ENCODE measurements around the gene KAT6B.

The KAT6B gene

GRCh38 chr10:75015442-75015841 is 189.0 kb downstream of the KAT6B start:
- in situ Hi-C loops (cut with MboI; ENCODE audit: low sequenced_read_pairs) = no loop called here
- Histone ChIP-seq H3K4me1 (no peaks in the 10 kb centered on the region), H3K9me3 (no peaks in the 10 kb centered on the region; the same call in 1 of the 2 replicates), H3K27me3 (ENCODE audit: low read depth) (no peaks in the 10 kb centered on the region), H3K36me3 (replicated peaks) (no peaks in the 10 kb centered on the region), H3K4me3 (no peak overlapping the region)
- no peak for DNase-seq (ENCODE audit: low spot score in 2 of 2)

- in situ Hi-C loops (cut with MboI; ENCODE audit: low sequenced_read_pairs) = no loop called here
- H3K4me1 ChIP-seq = no peaks in the 10 kb centered on the region
- no peak for DNase-seq (ENCODE audit: low spot score in 2 of 2)
- no peak overlapping the region for H3K4me3 ChIP-seq
- no peaks in the 10 kb centered on the region; the same call in 1 of the 2 replicates for H3K9me3 ChIP-seq
- no peaks in the 10 kb centered on the region for H3K27me3 ChIP-seq (ENCODE audit: low read depth)
- no peaks in the 10 kb centered on the region for H3K36me3 ChIP-seq (replicated peaks)
Measured at GRCh38 chr10:75016325-75016724, 189.9 kb downstream of the KAT6B start.

GRCh38 chr10:75018251-75018650 is 191.9 kb downstream of the KAT6B start:
- in situ Hi-C loops (cut with MboI; ENCODE audit: low sequenced_read_pairs) = no loop called here
- Histone ChIP-seq H3K9me3 (no peaks in the 10 kb centered on the region; the same call in 1 of the 2 replicates), H3K4me3 (no peak overlapping the region), H3K36me3 (replicated peaks) (no peaks in the 10 kb centered on the region), H3K4me1 (no peaks in the 10 kb centered on the region), H3K27me3 (ENCODE audit: low read depth) (no peaks in the 10 kb centered on the region)
- DNase-seq (ENCODE audit: low spot score in 2 of 2) = no peak

GRCh38 chr10:75018686-75019307 is 192.4 kb downstream of the KAT6B start:
- H3K4me1 ChIP-seq = no peaks in the 10 kb centered on the region
- no peaks in the 10 kb centered on the region; the same call in 1 of the 2 replicates for H3K9me3 ChIP-seq
- no peak overlapping the region for H3K4me3 ChIP-seq
- in situ Hi-C loops (cut with MboI; ENCODE audit: low sequenced_read_pairs) = no loop called here
- H3K36me3 ChIP-seq (replicated peaks) = no peaks in the 10 kb centered on the region
- DNase-seq (ENCODE audit: low spot score in 2 of 2) = no peak
- H3K27me3 ChIP-seq (ENCODE audit: low read depth) = no peaks in the 10 kb centered on the region

GRCh38 chr10:75019370-75019769 is 193.0 kb downstream of the KAT6B start:
- Histone ChIP-seq H3K9me3 (no peaks in the 10 kb centered on the region; the same call in 1 of the 2 replicates), H3K4me3 (no peak overlapping the region), H3K27me3 (ENCODE audit: low read depth) (no peaks in the 10 kb centered on the region), H3K4me1 (no peaks in the 10 kb centered on the region), H3K36me3 (replicated peaks) (no peaks in the 10 kb centered on the region)
- in situ Hi-C loops (cut with MboI; ENCODE audit: low sequenced_read_pairs) = no loop called here
- DNase-seq (ENCODE audit: low spot score in 2 of 2) = peak in 1 of 2 experiments; percentile 28

GRCh38 chr10:75020168-75020567 is 193.8 kb downstream of the KAT6B start:
- in situ Hi-C loops (cut with MboI; ENCODE audit: low sequenced_read_pairs) = loop anchor here (10.0 kb wide), 1 partner anchor 755 kb away; no protein-coding TSS in a partner anchor
- Histone ChIP-seq H3K4me1 (no peaks in the 10 kb centered on the region), H3K9me3 (no peaks in the 10 kb centered on the region; the same call in 1 of the 2 replicates), H3K27me3 (ENCODE audit: low read depth) (no peaks in the 10 kb centered on the region), H3K4me3 (no peak overlapping the region), H3K36me3 (replicated peaks) (peaks cover under 1% of the 10 kb centered on the region)
- no peak for DNase-seq (ENCODE audit: low spot score in 2 of 2)

- H3K36me3 ChIP-seq (replicated peaks) = peaks cover 2% of the 10 kb centered on the region
- H3K9me3 ChIP-seq = no peaks in the 10 kb centered on the region; the same call in 1 of the 2 replicates
- no peaks in the 10 kb centered on the region for H3K27me3 ChIP-seq (ENCODE audit: low read depth)
- H3K4me1 ChIP-seq = no peaks in the 10 kb centered on the region
- no peak overlapping the region for H3K4me3 ChIP-seq
- DNase-seq (ENCODE audit: low spot score in 2 of 2) = no peak
- in situ Hi-C loops (cut with MboI; ENCODE audit: low sequenced_read_pairs) = loop anchor here (10.0 kb wide), 1 partner anchor 757 kb away; no protein-coding TSS in a partner anchor
Measured at GRCh38 chr10:75021379-75022249, 195.2 kb downstream of the KAT6B start.

- Histone ChIP-seq H3K9me3 (no peaks in the 10 kb centered on the region; the same call in 1 of the 2 replicates), H3K4me1 (no peaks in the 10 kb centered on the region), H3K36me3 (replicated peaks) (peaks cover 2% of the 10 kb centered on the region), H3K4me3 (no peak overlapping the region), H3K27me3 (ENCODE audit: low read depth) (no peaks in the 10 kb centered on the region)
- no peak for DNase-seq (ENCODE audit: low spot score in 2 of 2)
- in situ Hi-C loops (cut with MboI; ENCODE audit: low sequenced_read_pairs) = loop anchor here (10.0 kb wide), 1 partner anchor 758 kb away; no protein-coding TSS in a partner anchor
Measured at GRCh38 chr10:75023074-75023473, 196.7 kb downstream of the KAT6B start.

GRCh38 chr10:75024971-75025523 is 198.6 kb downstream of the KAT6B start:
- Histone ChIP-seq H3K4me3 (no peak overlapping the region), H3K9me3 (no peaks in the 10 kb centered on the region; the same call in 1 of the 2 replicates), H3K36me3 (replicated peaks) (peaks cover 2% of the 10 kb centered on the region), H3K27me3 (ENCODE audit: low read depth) (no peaks in the 10 kb centered on the region), H3K4me1 (no peaks in the 10 kb centered on the region)
- in situ Hi-C loops (cut with MboI; ENCODE audit: low sequenced_read_pairs) = loop anchor here (10.0 kb wide), 1 partner anchor 760 kb away; no protein-coding TSS in a partner anchor
- DNase-seq (ENCODE audit: low spot score in 2 of 2) = no peak

- DNase-seq (ENCODE audit: low spot score in 2 of 2) = no peak
- in situ Hi-C loops (cut with MboI; ENCODE audit: low sequenced_read_pairs) = loop anchor here (10.0 kb wide), 1 partner anchor 763 kb away; no protein-coding TSS in a partner anchor
- Histone ChIP-seq H3K36me3 (replicated peaks) (peaks cover 2% of the 10 kb centered on the region), H3K4me1 (no peaks in the 10 kb centered on the region), H3K27me3 (ENCODE audit: low read depth) (no peaks in the 10 kb centered on the region), H3K9me3 (no peaks in the 10 kb centered on the region), H3K4me3 (no peak overlapping the region)
Measured at GRCh38 chr10:75028049-75028448, 201.6 kb downstream of the KAT6B start.

- Histone ChIP-seq H3K4me1 (no peaks in the 10 kb centered on the region), H3K9me3 (no peaks in the 10 kb centered on the region), H3K36me3 (replicated peaks) (peaks cover 2% of the 10 kb centered on the region), H3K4me3 (no peak overlapping the region), H3K27me3 (ENCODE audit: low read depth) (no peaks in the 10 kb centered on the region)
- in situ Hi-C loops (cut with MboI; ENCODE audit: low sequenced_read_pairs) = loop anchor here (10.0 kb wide), 1 partner anchor 764 kb away; no protein-coding TSS in a partner anchor
- DNase-seq (ENCODE audit: low spot score in 2 of 2) = no peak
Measured at GRCh38 chr10:75028748-75029147, 202.3 kb downstream of the KAT6B start.

GRCh38 chr10:75029420-75029819 is 203.0 kb downstream of the KAT6B start:
- Histone ChIP-seq H3K9me3 (no peaks in the 10 kb centered on the region), H3K4me1 (no peaks in the 10 kb centered on the region), H3K36me3 (replicated peaks) (peaks cover 2% of the 10 kb centered on the region), H3K27me3 (ENCODE audit: low read depth) (no peaks in the 10 kb centered on the region), H3K4me3 (no peak overlapping the region)
- DNase-seq (ENCODE audit: low spot score in 2 of 2) = no peak
- in situ Hi-C loops (cut with MboI; ENCODE audit: low sequenced_read_pairs) = loop anchor here (10.0 kb wide), 1 partner anchor 765 kb away; no protein-coding TSS in a partner anchor

GRCh38 chr10:75029857-75030256 is 203.5 kb downstream of the KAT6B start:
- Histone ChIP-seq H3K4me1 (no peaks in the 10 kb centered on the region), H3K9me3 (no peaks in the 10 kb centered on the region), H3K4me3 (no peak overlapping the region), H3K36me3 (replicated peaks) (peaks cover 2% of the 10 kb centered on the region), H3K27me3 (ENCODE audit: low read depth) (no peaks in the 10 kb centered on the region)
- no peak for DNase-seq (ENCODE audit: low spot score in 2 of 2)
- in situ Hi-C loops (cut with MboI; ENCODE audit: low sequenced_read_pairs) = loop anchor here (10.0 kb wide), 1 partner anchor 765 kb away; no protein-coding TSS in a partner anchor
